ENCODE results near the gene PRRT1B.
"Not testable (repeated sequence)": the region's sequence is repeated elsewhere in the genome, so short reads cannot be mapped to it uniquely, and the experiment has no call there.

PRRT1B gene

DNA sequence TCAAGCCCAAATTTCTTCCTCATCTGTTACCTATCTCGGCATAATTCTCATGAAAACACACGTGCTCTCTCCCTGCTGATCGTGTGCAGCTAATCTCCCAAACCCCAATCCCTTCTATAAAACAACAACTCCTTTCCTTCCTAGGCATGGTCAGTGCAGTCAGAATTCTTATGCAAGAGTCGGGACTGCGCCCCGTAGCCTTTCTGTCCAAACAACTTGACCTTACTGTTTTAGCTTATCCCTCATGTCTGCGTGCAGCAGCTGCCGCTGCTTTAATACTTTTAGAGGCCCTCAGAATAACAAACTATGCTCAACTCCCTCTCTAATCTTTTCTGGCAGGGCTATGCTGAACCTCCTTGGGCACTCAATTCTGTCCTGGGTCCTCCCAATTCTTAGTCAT, 5.1 kb downstream of the PRRT1B start:
- DNase-seq (ENCODE audit: low read depth): not testable (repeated sequence)

DNA sequence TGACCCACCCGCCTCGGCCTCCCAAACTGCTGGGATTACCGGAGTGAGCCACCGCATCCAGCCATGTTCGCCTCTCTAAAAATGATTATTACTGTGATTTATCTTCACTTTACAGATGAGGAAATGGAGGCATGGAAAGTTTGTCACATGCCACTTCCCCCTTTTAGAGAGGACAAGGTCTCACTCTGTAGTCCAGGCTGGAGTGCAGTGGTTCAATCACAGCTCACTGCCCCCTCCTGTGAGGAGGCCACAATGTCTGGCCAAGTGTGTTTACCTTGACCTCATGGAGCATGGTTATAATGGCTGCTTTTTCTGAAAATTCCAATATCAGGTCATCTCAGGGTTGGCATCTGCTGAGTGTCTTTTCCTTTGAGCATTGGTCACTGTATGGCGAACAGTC, 6.7 kb downstream of the PRRT1B start:
- no peak for DNase-seq (ENCODE audit: low read depth)

DNA sequence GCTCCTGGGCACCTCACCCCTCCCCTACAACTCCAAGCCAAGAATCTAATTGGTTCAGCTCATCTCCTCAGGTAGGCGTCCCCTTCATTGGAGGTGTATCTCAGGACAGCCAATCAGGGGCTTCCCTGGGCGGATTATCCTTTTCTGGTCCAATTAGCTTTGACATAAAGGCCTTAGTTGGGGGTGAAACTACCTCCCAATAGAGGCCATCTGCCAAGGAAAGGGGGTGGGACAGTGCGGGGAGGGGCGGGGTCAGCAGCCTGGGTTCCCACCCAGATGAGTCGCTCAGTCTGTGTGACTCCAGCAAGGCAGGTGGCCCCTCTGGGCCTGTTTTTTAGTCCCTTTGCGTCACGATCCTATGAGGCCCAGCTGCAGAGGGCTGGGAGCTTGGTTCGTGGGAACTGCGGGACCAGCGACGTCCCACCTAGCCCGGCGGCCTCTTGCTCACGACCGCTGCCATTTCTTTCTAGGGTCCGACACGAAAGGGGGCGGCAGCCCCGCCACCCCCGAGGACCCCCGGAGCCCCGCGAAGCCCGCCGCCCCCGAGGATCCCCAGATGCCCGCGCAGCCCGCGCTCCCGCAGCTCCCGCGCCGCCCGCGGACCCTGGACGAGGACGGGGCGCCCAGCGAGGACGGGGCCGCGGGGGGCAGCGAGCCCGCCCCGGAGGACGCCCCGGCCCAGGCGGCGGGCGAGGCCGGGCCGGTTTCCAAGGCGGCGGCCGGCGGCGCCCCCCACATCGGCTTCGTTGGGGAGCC, 8.9 kb downstream of the PRRT1B start:
- DNase-seq (ENCODE audit: low read depth): no peak

DNA sequence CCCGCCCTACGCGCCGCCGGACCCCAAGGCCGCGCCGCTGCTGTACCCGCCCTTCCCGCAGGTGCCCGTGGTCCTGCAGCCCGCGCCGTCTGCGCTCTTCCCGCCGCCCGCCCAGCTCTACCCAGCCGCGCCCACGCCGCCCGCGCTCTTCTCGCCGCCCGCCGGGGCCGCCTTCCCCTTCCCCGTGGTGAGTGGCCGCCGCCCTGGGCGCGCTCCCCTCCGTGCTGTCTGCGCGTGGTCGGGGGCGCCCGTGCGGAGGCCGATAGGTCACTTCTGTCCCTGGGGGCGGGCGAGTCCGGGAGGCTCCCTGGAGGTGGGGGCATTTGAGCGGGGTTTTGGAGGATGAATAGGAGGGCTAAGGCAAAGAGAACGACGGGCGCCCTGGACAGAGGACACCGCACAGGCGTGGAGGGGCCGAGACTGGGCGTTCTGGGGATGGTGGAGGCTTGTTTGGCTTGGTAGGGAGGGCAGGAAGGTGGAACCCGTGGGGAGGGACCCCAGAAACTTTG, 9.6 kb downstream of the PRRT1B start:
- DNase-seq (ENCODE audit: low read depth): no peak

DNA sequence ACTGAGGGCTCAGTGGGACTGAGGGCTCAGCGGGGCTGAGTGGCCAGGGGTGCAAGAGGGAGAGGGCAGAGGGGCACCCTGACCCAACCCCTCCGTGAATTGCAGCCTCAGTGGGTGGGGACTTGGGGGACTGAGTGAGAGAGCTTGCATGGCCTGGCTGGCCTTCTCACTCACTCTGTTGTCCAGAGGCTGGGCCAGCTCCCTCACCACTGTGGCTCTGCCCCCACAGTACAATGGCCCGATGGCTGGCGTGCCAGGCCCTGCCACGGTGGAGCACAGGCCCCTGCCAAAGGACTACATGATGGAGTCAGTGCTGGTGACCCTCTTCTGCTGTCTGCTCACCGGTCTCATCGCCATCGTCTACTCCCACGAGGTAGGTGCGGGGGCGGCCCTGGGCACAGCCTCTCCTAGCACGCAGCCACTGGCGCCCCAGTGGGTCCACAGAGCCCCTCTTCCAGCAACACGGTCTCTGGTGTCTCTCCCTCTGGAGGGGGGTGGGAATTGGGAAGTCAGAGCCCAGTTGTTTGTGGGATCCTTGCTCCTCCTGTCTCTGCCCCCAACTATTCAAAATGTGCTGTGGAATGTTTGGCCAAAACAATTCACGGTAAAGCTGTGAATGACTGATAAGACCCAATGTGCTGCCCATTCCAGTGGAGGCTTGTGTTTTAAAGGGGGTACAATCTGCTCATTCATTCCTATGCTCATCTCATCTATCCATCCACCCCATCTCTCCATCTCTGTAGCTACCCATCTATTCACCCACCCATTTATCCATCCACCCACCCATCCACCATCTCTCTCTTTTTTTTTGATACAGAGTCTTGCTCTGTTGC, 10.7 kb downstream of the PRRT1B start:
- DNase-seq (ENCODE audit: low read depth): no peak

DNA sequence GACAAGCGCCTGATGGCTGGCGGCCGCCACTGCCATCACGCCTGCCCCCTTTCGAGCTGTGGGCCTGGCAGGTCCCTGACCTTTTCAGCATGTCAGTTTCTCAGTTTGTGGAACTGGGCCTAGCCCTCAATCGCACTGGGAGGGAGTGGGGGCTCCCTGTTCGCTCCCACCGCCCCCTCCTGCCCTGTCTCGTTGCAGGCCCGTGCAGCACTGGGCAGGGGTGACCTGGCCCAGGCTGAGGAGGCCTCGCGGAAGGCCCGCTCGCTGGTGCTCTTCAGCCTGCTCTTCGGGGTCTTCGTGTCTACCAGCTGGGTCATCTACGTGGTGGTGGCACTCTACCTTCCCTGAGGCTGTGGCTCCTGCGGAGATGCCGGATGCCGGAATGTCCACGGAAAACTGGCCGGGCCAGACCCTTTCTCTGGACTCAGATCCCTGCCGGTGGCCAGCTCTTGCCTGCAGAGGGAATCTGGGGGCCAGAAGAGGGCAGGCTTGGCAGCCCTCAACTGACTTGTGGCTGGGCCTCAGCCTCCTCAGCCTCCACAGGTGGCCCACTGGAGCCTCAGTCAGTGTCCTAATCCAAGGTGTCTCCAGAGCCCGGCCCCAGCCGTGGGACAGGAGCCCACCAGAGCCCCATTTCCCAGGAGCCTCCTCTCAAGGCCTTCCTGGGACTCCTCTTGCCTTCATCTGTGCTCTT, 12.7 kb downstream of the PRRT1B start:
- DNase-seq (ENCODE audit: low read depth): no peak

DNA sequence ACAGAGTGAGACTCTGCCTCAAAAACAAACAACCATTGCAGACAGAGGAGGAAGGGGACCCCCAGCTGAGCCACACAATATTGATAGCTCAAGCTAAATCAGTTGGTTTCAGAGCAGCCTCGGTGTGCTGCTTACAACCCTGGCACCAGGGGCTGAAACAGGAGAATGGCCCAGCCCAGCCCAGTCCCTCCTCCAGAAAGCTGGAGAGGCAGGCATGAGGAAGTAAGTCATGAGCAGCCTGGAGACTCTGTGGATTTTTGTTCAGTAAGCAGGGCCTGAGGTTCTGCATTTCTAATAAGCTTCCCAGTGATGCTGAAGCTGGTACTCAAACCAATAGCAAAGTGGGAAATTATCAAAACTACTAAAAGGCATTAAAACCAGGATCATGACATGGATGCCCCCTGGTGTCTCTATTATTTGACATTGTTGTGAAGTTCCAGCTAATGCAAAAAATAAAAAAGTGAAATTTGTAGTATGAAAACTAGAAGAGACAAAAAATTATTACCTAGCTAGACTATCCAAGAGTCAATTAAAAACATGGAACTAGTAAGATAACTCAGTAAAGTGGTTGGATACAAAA, 14.2 kb downstream of the PRRT1B start:
- DNase-seq (ENCODE audit: low read depth): no peak

DNA sequence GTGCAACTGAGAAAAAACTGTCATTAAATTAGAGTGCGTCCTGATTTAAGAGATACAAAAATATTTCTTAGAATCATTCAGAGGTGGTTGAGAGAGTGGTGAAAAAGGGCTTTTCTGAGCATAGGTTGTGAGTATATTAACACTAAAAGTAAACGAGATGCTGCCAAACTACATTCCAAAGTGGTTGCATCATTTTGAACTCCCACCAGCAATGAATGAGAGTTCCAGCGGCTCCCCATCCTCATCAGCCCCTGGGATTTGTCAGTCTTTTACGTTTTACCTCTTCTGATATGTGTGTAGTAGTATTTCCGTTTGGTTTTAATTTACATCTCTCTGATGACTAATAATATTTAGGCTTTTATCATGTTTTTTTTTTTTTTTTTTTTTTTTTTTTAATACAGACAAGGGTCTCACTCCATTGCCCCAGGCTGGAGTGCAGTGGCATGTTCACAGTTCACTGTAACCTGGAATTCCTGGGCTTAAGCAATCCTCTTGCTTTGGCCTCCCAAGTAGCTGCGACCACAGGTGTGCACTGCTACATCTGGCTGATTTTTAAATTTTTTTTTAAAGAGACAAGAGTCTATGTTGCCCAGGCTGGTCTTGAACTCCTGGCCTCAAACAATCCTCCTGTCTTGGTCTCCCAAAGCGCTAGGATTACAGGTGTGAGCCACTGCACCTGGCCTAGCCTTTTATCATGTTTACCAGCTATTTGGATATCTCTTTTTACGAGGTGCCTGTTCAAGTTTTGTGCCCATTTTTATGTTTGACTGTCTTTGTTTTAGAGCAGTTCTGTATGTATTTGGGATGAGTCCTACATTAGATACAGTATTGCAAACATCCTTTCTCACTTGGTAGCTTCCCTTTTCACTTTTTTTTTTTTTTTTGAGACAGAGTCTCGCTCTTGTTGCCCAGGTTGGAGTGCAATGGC, 17.0 kb downstream of the PRRT1B start:
- DNase-seq (ENCODE audit: low read depth): no peak

DNA sequence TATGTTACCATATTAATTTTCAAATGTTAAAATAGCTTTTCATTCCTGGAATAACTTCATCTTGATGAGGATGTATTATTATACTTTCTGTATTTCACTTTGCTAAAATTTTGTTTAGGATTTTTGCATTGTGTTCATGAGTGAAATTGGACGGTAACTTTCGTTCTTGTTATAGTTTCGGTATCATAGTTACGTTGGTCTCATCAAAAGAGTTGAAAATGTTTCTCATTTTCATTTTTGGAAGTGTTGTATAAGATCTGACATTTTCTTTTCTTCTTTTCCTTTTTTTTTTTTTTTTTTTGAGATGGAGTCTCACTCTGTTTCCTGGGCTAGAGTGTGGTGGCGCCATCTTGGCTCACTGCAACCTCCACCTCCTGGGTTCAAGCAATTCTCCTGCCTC, 20.0 kb downstream of the PRRT1B start:
- DNase-seq (ENCODE audit: low read depth): no peak

DNA sequence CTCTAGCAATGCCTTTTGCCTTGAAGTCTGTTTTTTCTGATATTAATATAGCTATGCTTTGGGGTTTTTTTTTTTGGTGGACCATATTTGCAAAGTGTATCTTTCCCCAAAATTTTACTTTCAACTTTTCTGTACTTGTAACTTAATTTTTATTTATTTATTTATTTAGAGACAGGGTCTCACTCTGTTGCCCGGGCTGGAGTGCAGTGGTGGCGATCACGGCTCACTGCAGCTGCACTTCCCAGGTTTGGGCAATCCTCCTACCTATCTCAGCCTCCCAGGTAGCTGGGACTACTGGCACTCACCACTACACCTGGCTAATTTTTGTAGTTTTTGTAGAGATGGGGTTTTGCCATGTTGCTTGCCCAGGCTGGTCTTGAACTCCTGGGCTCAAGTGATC, 20.8 kb downstream of the PRRT1B start:
- no peak for DNase-seq (ENCODE audit: low read depth)

DNA sequence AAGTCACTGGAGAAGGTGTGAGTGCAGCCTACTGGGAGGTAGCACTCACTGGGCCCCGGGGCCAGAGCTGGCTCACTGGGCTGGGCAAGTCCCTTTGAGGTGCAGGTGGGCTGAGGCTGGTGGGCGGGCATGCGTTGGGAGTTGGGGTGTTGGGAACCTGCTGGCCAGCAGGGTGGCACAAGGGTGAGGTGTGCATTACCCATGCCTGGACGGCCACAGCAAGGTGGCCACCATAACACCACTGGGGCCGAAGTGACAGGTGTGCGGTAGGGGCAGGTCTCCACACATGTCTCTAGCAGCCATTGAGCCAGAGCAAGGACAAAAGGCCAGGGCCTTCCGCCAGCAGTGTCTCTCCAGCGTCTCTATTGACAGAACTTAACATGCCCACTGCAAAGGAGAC, 22.6 kb downstream of the PRRT1B start:
- no peak for DNase-seq (ENCODE audit: low read depth)

DNA sequence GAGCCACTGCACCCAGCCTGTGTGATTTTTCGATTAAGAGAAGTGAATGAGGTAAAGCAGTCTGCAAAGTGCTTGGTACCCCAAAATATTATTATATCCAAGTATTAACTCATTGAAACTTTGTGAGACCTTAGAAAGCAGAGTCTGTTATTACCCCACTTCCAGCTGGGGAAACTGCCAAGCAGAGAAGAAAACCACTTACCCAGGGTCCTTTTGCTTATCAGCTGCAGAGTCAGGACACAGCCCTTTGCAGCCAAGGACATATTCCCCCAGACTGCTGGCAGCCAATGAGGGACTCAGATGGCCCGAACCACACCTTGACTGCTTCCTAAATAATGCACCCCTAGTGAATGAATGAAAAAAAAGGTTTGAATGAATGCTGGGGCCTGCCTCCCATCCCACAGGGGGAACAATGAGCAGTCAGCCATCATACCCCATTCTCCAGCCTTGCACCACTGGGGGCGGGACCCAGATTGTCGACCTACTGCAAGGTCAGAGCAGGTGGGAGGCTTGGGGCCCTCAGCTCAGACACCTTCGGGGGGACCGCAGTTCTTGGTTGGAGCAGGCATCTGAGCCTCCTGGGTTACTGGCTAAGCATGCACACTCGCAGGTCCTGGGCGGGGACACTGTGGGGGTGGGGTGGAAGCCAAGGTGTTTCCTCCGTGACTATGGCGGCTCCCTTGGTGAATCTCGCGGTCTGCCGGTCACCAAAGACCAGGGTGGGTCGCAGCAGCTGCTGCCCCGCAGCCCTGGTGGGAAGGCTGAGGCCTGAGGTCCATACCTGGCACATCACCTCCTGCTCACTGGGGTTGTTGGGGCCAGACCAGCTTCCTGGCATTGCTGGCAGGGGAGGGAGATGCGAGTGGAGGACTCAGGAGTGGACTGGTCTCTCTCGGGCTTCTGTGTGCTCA, 29.7 kb downstream of the PRRT1B start:
- no peak for DNase-seq (ENCODE audit: low read depth)

DNA sequence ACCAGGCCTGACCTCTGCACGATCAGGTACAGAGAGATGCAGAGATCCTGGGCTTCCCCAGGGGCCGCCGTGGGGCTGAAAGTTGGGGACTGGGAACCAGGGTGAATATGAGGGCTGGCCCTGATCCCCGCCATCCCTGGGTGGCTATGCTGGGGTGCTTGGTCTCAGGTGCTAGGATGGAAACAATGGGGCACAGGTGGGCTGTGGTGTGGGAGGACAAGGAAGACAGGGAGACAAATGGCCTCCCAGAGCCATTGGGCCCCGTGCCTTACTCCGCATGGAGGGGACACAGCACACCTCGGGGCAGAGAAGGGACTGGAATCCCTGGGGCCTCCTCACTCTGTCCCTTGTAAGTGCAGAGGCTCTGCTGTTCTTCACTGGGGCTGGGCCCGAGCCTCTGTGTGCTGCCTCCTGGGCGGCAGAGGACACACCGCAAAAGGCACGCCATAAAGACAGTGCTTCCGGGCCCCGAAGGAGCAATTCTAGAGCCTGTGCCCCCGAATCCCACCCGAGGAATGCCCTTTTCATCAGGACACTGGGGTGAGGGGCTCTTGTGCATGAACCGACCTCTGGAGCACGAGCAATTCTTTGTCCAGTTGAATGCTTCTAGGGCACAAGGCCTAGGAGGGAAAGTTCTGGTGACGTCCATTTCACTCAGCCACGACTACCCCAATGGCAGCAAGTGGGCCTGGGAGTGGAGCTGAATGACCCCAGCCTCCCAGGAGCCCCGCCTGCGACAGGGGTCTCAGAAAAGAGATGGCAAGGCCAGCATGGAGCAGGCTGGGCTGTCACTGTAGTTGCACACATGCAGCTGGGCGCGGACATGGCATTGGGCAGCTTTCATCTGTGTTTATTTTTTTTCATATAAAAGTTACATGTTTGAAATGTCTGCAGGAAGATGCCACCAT, 30.9 kb downstream of the PRRT1B start:
- no peak for DNase-seq (ENCODE audit: low read depth)

DNA sequence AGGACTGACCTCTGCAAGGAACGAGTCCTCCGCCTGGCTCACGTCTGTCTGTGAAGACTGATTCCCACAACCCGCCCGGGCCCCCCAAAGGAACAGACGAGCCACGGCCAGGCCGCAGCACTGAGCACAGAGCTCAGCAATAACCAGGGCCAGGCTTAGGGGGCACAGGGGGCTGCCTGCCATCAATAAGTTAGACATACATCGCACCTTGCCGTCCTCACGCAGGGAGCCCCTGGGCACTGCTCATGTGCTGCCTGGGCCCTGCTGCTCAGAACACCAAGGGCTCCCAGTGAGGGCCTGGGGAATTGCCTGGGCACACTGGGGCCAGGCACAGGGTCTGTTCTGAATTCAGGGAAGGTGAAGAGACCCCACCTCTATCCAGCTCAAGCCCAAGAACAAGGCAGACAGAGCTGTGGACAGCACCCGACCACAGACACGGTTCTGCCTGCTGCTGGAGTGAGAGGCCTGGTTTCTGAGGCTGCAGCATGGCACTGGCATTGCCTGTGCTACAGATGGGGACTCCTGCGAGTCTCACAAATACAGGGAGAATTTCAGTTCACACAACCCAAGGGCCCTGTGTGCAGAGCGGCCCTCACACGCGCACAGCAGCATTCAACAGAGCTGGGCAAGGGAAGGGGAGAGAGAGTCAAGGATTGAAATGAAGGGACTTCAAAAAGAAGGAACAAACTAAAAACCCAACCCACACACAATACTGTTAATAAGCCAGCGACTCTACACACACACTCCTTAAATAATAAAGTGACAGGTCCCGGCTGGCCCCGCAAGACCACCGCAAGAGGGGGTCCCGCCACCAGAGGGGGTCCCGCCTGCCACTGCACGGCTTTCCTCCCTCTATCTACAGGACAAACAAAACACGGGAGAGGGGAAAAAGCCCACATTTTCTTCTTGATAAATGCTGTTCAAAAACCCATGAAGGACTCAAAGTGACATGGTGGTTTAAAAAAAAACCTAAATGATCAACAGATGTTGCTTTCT, 32.0 kb downstream of the PRRT1B start:
- DNase-seq (ENCODE audit: low read depth): no peak

DNA sequence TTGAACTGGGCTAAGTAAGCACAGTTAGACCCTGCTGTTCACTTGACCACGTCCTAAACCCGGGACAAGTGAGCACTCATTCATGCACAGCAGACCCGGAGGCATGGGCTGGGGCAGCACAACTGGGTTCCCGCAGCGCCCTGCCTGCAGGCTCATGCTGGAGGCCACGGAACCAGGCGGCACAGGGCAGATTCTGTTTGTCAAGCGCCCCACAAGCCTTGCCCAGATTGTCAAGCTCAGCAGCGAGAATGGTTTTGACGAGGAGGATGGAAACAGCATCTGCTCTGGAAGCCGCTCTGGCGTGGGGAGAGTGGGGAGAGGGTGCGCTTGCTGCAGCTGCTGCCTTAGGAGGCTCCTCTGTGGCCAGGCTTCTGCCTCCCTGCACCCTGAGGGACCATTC, 32.7 kb downstream of the PRRT1B start:
- DNase-seq (ENCODE audit: low read depth): no peak

DNA sequence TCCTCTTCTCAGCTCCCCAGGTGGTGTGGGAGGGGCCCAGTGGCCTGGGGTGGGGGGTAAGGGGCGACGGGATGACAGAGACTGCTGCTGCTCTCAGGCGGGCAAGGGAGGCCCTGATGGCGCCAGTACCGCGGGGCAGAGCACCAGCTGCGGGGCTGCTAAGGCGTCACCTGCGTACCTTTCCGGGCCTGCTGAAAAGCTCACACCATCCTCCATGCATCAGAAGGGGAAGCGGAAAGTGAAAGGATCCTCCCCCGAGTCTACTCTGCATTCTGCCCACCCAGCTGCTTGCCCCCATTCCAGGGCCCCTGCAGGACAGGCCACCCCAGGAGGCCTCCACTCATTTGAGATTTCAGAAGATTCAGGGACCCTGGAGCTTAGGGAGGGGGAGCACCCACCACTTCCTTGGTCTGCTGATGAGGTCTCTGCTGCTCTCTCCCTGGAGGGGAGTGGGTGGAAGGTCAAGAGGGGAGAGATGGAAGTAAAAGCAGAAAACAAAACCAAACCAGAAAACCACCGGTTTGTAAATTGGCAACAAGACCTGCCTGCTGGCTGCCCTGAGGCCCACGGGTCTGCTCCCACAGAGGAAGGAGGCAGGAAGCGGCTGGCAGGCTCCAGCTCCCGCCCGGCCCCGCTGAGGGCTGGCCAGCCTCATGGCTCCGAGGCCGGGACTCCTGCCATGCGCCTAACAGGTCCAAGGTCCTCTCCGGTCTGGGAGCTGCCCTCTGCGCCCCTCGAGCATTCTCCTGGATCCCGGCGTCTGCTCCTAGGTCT, 33.6 kb downstream of the PRRT1B start:
- DNase-seq (ENCODE audit: low read depth): peak; percentile 31

DNA sequence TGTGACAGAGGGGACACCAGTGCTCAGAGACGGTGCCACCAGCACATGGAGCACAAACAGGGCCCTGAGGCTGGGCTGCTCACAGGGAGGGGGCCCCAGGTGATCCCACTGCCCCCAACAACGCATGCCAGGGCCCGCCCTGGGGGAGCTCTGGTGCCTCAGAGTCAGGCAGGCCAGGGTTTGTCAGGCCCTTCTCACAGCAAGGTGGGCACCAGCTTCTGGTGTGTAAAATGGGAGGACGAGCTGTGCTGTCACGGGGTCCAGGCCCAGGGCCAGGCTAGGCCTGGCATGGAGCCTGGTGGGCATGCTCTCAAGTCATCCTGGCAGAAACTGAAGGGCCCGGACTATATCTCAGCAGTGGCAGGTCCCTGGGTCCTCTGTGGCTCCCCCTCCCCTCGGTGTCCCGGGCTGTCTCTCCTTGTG, 34.5 kb downstream of the PRRT1B start:
- DNase-seq (ENCODE audit: low read depth): no peak
